HG02970 (cell line): ENCODE measurements around the gene AOPEP.
"Not testable (repeated sequence)": the region's sequence is repeated elsewhere in the genome, so short reads cannot be mapped to it uniquely, and the experiment has no call there.

Source experiments
- ATAC-seq: cut with Tn5 transposase; IDR thresholded peaks from one replicate; pipeline ENCODE4 v1.9.1; 2021; ENCODE audit warnings: mild to moderate bottlenecking, moderate library complexity, moderate number of reproducible peaks; ENCODE audit not compliant: unreplicated experiment, low FRiP score

AOPEP gene

DNA sequence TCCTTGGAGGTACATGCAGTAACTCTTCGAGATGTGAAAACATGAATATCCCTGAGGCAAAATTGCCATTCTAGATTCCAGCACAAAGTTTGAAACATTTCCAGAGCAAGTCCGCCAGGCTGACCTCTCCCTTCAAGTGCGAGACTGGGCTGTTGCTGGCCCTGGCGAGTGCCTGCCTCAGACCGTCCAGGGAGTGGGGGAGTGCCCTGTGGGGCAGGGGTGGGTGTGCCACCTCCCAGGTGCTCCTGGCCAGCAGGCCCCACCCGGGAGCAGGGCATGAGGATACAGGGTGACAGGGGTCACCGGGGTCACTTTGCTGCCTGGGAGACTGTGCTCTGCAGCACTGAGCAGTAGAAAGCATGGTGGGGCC is 199.9 kb downstream of the AOPEP start:
- ATAC-seq = no peak

GRCh38 chr9:94927048-94927761 is 200.7 kb downstream of the AOPEP start:
- no peak for ATAC-seq

GRCh38 chr9:94927762-94928670 is 201.5 kb downstream of the AOPEP start:
- ATAC-seq = no peak

DNA sequence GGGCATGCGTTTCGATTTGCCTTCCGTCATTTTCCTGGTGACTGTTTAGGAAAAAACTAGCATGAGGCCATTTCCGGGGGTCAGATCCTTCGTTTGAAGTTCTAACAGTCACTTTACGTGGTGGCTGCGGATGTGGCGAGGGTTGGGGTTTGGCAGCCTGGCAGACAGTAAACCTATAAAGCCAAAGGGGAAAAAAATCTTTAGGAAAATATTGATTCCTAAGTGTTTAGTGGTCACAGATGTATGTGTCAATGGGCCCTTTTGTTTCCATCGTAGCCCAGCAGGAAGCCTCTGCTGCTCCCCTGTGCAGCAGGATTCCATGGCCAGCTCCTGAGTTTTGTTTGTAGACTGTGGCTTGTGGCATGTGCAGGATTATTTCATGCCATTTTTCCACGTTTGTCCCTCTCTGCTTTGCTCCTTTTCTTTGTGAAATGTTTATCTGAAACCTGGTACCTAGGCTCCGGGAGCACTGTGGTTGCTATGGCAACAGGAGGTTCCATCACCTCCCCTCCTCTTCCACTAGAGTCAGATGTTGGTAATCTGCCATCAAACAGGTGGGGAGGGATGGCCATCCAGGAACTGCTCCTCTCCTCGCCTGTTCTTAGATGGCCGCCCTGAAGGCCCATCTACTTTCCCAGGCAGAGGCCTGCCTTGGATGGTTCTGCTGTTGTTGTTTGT is 202.3 kb downstream of the AOPEP start:
- ATAC-seq = no peak

DNA sequence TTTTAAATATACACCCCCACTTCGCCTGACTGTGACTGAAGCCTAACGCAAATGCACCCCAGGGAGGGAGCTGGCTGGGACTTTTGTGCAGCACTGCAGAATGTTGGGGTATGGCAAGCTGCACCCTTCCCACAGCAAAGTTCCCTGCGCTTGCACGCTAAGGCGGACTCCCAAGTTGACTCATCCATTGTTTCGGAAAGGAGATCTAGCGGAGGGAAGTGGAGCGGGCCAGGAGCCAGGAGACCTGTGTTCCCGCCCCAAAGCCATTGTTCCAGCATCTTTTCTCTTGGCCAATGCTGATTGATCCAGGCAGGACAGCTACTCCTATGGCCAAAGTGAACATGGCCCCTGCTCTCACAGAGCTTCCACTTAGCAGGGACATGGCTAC is 202.9 kb downstream of the AOPEP start:
- no peak for ATAC-seq

- no peak for ATAC-seq
These were observed 204.6 kb downstream of the AOPEP start for GRCh38 chr9:94931036-94931633.

DNA sequence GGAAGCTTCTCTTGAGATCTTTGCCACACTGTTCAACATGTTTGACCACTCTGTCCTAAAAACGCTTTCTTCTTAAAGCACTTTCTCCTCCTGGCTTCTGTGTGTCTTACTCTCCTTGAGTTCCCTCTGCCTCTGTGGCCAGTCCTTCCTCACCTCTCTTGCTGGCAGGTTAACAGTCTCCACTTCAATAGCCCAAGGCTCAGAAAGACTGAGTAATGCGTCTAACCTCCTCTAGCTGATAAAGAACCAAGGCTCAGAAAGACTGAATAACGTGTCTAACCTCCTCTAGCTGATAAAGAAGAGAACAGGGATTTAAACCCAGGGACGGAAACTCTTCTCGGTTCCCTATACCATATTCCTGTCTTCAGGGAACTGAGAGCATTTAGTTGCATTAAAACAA is 205.2 kb downstream of the AOPEP start:
- no peak for ATAC-seq

DNA sequence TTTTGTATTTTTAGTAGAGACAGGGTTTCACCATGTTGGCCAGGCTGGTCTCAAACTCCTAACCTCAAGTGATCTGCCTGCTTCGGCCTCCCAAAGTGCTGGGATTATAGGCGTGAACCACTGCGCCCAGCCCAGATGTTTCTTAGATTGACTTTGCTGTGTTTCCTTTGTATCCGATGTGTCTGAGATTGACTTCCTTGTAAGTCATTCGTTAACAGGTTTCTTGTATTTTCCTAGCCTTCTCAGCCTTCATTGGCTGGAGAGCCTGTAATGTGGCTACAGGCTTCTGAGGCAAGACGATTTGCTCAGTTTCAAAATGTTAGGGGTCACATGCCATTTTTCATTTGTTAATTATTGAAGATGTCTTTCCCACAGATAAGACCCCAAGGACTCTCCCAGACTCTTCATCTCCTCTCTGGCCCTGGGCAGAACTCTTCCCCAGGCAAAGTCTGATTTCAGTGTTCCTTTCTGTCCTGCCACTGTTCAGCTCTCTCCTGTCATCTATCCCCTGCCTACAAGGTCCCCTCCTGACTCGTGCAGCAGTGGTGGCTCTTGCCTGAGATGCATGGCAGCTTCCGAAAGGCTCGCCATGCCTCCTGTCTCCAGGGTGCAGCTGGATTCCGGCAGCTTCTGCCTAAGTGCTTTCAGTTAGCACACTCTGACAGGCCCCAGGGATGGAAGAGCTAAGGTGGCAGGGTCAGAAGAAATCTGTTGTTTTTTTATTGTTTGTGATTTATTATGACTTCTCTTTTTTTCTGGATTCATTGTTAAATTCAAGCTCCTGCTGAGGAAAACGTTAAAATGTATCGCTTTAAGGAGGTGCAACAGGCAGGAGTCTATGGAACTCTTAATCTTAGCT is 206.4 kb downstream of the AOPEP start:
- no peak for ATAC-seq

DNA sequence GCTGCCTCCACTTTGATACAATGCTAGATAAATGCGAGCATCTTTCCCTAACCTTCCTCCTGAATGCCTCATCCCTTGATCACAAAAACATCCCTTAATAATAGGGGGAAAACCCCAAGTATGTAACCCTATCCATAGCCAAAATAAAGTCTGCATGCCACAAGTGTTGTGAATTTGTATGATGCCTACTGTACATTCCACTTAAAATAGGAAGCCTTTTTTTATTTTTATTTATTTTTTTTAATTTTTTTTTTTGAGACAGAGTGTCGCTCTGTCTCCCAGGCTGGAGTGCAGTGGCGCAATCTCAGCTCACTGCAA is 207.0 kb downstream of the AOPEP start:
- ATAC-seq = no peak

- no peak for ATAC-seq
These were observed 208.4 kb downstream of the AOPEP start for GRCh38 chr9:94934816-94935328.

GRCh38 chr9:94935396-94935795 is 208.9 kb downstream of the AOPEP start:
- no peak for ATAC-seq

GRCh38 chr9:94936419-94936818 is 209.9 kb downstream of the AOPEP start:
- no peak for ATAC-seq

DNA sequence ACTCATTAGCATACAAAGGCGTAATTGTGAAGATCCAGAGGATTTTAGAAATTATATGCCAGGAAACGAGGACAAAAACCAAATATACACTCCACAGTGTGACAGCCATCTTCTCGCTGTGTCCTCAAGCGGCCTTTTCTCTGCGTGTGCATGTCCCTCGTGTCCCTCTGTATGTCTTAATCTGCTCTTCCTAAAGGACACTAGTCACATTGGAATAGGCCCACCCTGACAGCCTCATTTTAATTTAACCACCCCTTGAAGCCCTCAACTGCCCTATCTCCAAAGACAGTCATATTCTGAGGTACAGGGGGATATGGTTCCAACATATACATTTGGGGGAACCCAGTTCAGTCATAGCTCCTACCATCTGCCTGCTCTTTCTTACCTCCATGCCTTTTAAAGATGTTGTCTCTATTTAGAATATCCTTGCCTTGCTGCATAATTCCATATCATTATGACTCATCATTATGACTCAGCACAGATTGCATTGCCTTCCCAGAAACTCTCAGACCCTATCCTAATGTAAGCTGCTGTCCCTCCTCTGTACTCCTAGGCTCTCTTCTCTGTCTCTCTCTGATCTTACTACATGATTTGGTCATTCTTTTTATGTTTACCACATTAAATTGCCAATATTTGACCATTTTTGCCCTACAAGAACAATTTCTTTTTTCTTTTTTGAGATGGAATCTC is 210.9 kb downstream of the AOPEP start:
- no peak for ATAC-seq

DNA sequence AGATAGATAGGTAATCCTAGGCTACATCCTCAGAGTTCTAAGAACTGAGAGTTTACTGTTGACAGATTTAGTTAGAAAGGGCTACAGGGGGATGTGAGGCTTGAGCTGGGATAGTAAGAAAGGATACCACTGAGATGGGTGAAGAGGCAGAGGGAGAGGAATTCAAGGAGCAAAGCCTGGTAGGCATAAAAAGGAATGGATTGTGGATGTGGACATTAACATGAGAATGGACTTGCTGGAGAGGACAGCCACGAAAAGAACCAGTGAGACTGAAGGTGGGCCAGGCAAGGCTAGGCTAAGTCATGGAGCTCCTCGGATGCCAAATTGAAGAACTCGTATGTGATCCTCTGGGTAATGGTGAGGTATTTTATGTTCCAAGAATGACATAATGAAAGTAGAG is 211.9 kb downstream of the AOPEP start:
- ATAC-seq = no peak

GRCh38 chr9:94940296-94940695 is 213.8 kb downstream of the AOPEP start:
- not testable (repeated sequence) for ATAC-seq

DNA sequence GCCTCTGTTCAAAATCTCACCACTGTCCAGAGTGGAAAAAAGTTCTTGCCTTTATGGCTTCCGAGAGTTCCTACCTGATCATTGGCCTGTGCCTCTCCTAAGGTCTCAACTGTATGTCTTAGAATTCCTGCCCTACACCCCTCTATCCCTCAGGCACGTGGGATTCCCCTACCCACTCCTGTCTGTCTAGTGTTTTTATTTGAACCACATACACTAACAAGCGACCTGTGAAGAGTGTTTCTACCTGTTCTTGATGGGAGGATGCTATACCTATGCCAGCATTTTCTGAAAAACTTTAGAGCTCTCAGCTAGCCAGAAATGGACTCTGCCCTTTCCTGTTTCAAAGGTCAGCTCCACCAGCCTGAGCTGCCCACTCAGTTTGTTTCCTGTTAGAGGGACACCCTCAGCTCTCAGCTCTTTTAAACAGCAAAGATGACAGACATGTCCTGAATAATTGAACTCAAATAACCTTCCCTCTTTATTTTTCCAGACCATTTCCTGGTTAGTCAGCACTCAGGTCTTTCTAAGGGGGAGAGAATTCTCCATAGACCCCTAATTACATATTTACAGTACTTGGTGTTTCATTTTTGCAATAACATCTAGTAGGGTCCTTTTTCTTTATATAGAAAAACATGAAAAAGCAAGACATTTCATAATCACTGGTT is 214.8 kb downstream of the AOPEP start:
- ATAC-seq = no peak

DNA sequence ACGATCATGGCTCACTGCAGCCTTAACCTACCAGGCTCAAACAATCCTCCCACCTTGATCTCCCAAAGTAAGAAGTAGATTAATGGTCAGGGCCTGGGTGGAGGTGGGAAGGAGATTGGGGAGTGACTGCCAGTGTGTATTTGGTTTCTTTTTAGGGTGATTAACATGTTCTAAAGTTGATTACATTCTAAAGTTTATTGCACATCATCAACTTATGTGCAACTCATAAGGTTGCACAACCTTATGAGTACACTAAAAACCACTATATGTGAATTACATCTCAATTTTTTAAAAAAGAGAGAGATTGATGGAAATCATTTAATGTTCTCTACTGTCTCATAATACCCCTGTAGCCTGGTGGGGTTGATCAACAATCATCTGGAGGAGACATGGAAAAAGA is 218.1 kb downstream of the AOPEP start:
- ATAC-seq = no peak

DNA sequence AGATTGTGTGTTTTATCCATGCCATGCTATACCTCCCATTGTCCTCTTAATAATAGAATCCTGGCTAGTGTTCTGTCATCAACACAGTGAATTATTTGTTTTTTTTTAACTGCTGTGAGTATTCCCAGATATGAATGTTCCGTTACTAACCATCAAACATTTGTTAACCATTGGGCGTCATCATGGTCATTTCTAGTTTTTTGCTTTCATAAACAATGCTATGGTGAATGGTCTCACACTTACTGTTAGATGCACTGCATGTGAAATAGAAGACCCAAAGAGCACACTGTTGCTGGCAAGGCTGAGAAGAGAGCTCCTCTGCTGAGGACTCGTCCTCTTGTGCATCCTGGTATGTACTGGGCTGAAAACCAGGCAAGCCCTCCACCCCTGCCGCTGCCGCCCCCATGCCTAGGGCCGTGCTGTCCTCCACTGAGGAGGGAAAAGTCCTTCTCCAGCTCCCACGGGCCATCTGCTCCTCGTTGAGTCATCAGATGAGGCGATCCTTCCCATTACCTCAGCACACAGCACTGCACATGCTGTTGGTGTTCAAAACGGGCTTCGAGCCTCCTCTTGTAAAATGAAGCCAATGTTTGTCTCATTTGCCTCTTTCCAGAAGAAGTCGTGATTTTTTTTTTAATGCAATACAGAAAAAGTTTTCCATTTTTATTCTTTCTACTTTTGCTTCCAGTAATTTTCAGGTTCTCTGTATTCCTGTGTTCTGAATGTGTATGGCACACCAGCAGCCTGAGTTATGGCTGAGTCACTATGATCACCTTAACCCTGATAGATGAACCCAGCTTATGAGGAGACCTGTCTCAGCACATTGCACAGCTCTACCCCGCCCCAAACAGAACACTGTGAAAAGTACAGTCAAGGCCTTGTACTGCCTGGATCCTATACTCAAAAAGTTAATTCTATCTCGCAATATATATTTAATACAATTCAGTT is 219.0 kb downstream of the AOPEP start:
- ATAC-seq = no peak
